Smooth muscle cell (in vitro differentiated cells): ENCODE measurements around the gene CARD16. TPM values are rescaled to one million over a fixed set of nuclear protein-coding genes. Genes with fewer than 3 reads are reported as not detected.
"Not testable (repeated sequence)": the region's sequence is repeated elsewhere in the genome, so short reads cannot be mapped to it uniquely, and the experiment has no call there.

ENCODE experiments used
- DNase-seq: peaks from one replicate; lab custom pipeline; 2025; ENCODE audit not compliant: unreplicated experiment; lab: John Stamatoyannopoulos, UW
- H2AFZ ChIP-seq: fragments of 200-600 bp; sonication (generic); 2 replicates; pipeline ENCODE4 v1.6.0; 2016; ENCODE audit warnings: antibody characterized with exemption, low read depth, mild to moderate bottlenecking
- H3F3A ChIP-seq: fragments of 200-600 bp; sonication (generic); 2 replicates; pipeline ENCODE4 v1.6.0; 2017; ENCODE audit warnings: antibody characterized with exemption, low read depth
- H3K27ac ChIP-seq: fragments of 200-600 bp; sonication (generic); 2 replicates; pipeline ENCODE4 v1.5.1; 2016; ENCODE audit warnings: low read depth, mild to moderate bottlenecking
- H3K27me3 ChIP-seq: fragments of 200-600 bp; sonication (generic); 2 replicates; pipeline ENCODE4 v1.6.1; 2016; ENCODE audit warnings: low read depth, mild to moderate bottlenecking
- H3K36me3 ChIP-seq: fragments of 200-600 bp; sonication (generic); 2 replicates; pipeline ENCODE4 v1.5.1; 2016; ENCODE audit warnings: low read depth
- H3K4me1 ChIP-seq: fragments of 200-600 bp; sonication (generic); 2 replicates; pipeline ENCODE4 v1.5.1; 2016; ENCODE audit warnings: low read depth
- H3K4me2 ChIP-seq: fragments of 200-600 bp; sonication (generic); 2 replicates; pipeline ENCODE4 v1.6.0; 2016; ENCODE audit warnings: mild to moderate bottlenecking
- H3K4me3 ChIP-seq: fragments of 200-600 bp; sonication (generic); 2 replicates; pipeline ENCODE4 v1.5.1; 2016; ENCODE audit warnings: mild to moderate bottlenecking
- H3K79me2 ChIP-seq: fragments of 200-600 bp; sonication (generic); 2 replicates; pipeline ENCODE4 v1.6.0; 2016; ENCODE audit warnings: low read depth, mild to moderate bottlenecking
- H3K9ac ChIP-seq: fragments of 200-600 bp; sonication (generic); 2 replicates; pipeline ENCODE4 v1.6.0; 2016; ENCODE audit warnings: low read depth
- H3K9me3 ChIP-seq: fragments of 200-600 bp; sonication (generic); replicated peaks from 2 replicates; pipeline ENCODE4 v1.5.1; 2016; ENCODE audit warnings: low read depth
- H4K20me1 ChIP-seq: fragments of 200-600 bp; sonication (generic); 2 replicates; pipeline ENCODE4 v1.6.0; 2016; ENCODE audit warnings: low read depth
- WGBS: methylation state at CpG from one replicate; pipeline ENCODE4 v1.1.7; 2016; ENCODE audit warnings: low lambda C conversion rate; 5-methylcytosine and 5-hydroxymethylcytosine counted together
- polyA plus RNA-seq: library from polyadenylated mRNA; unstranded; fragments of >200 nt; fragmentation: Nextera tagmentation; extraction: Ambion mirVana; gene quantifications from 2 replicates; pipeline ENCODE4 v1.2.1, GENCODE V29; 2016
- total RNA-seq: library from RNA; depleted of rRNA; stranded (reverse); fragments of >200 nt; gene quantifications from 2 replicates; pipeline ENCODE4 v1.2.3, GENCODE V29; 2014
- TF ChIP-seq, protein P1 (sequence below): fragments of 200-600 bp; sonication (generic); IDR thresholded peaks from 2 replicates; pipeline ENCODE4 v1.5.1; 2017; ENCODE audit warnings: borderline replicate concordance, mild to moderate bottlenecking, antibody characterized with exemption; ENCODE audit not compliant: insufficient read depth, poor library complexity, severe bottlenecking

Gene CARD16
- total and polyA plus RNA-seq, 2 experiments from 2014 or later: 3.7 to 5.5 TPM

GRCh38 chr11:105078283-105078682 is 33.1 kb upstream of the CARD16 start:
- no peaks in the 10 kb centered on the region for H3K27me3 ChIP-seq
- H3K36me3 ChIP-seq: no peaks in the 10 kb centered on the region
- H3K4me2 ChIP-seq: no peak overlapping the region
- no peak for DNase-seq
- H3K27ac ChIP-seq: no peak overlapping the region
- H3K9ac ChIP-seq: no peak overlapping the region
- H3K79me2 ChIP-seq: no peaks in the 10 kb centered on the region
- H3K9me3 ChIP-seq: no peaks in the 10 kb centered on the region
- H3K4me3 ChIP-seq: no peak overlapping the region
- no peaks in the 10 kb centered on the region for H4K20me1 ChIP-seq
- TF ChIP-seq, protein P1, sequence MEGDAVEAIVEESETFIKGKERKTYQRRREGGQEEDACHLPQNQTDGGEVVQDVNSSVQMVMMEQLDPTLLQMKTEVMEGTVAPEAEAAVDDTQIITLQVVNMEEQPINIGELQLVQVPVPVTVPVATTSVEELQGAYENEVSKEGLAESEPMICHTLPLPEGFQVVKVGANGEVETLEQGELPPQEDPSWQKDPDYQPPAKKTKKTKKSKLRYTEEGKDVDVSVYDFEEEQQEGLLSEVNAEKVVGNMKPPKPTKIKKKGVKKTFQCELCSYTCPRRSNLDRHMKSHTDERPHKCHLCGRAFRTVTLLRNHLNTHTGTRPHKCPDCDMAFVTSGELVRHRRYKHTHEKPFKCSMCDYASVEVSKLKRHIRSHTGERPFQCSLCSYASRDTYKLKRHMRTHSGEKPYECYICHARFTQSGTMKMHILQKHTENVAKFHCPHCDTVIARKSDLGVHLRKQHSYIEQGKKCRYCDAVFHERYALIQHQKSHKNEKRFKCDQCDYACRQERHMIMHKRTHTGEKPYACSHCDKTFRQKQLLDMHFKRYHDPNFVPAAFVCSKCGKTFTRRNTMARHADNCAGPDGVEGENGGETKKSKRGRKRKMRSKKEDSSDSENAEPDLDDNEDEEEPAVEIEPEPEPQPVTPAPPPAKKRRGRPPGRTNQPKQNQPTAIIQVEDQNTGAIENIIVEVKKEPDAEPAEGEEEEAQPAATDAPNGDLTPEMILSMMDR: no peak
- WGBS: 86% methylated on average over 3 of the region's 3 CpGs
- no peak overlapping the region for H2AFZ ChIP-seq
- H3K4me1 ChIP-seq: no peaks in the 10 kb centered on the region
- H3F3A ChIP-seq: no peaks in the 10 kb centered on the region

- not testable (repeated sequence) for H2AFZ ChIP-seq, H3F3A ChIP-seq
- 90% methylated on average over 4 of the region's 4 CpGs for WGBS
Measured at GRCh38 chr11:105077141-105077790, 32.1 kb upstream of the CARD16 start.

DNA sequence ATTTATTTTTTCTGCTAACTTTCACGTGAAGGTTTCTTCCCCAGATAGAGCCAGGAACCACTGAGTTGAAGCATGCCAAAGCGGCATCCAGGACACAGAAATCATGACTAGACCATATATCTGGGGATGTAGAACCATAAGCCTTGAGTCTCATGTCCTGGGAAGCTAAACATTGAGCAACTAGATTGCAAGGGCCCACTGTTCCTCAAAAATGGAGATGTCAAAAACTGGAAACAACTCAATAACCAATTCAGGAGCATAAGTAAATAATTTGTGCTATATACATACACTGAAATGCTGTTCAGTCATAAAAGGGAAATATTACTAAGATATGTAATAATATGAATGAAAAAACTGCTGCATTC is 29.0 kb upstream of the CARD16 start:
- TF ChIP-seq, protein P1: no peak

More at GRCh38 chr11:105077141-105077790, 32.1 kb upstream of the CARD16 start:
- not testable (repeated sequence) for H3K4me2 ChIP-seq, H4K20me1 ChIP-seq, H3K9me3 ChIP-seq, H3K27ac ChIP-seq, H3K27me3 ChIP-seq, H3K79me2 ChIP-seq, H3K36me3 ChIP-seq, H3K9ac ChIP-seq, DNase-seq, H3K4me1 ChIP-seq, H3K4me3 ChIP-seq

DNA sequence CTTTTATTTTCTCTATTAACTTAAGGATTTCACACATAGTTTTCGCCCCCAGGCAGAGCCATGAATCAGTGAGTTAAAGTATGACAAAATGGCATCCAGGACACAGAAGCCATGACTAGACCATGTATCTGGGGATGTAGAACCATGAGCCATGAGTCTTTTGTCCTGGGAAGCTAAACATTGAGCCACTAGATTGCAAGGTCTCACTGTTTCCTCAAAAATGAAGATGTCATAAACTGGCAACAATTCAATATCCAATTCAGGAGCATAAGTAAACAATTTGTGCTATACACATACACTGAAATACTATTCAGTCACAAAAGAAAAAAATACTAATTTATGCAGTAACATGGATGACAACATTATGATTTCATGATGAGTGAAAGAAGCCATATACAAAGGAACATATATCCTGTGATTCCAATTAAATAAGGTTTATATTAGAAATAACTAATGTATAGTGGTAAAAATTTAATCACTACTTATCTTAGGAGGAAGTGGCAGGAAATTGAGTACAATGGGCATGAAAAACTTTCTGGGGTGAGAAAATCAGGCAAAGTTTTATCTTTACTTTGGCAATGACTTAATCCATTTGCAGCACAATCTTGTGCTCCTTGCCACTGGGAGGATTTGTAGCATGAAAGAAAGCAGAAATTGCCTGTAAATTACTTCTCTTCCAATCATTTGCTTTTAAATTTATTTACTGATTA is 28.5 kb upstream of the CARD16 start:
- Histone ChIP-seq H3K4me3 (no peak overlapping the region), H3K4me2 (no peak overlapping the region), H3K9ac (no peak overlapping the region), H3K79me2 (no peaks in the 10 kb centered on the region), H2AFZ (no peak overlapping the region), H3K36me3 (no peaks in the 10 kb centered on the region), H3K9me3 (no peaks in the 10 kb centered on the region), H3K4me1 (no peaks in the 10 kb centered on the region), H3K27ac (no peak overlapping the region), H4K20me1 (no peaks in the 10 kb centered on the region), H3F3A (no peaks in the 10 kb centered on the region), H3K27me3 (no peaks in the 10 kb centered on the region)
- WGBS: 90% methylated on average over 1 of the region's 1 CpG
- TF ChIP-seq, protein P1: no peak
- no peak for DNase-seq

More for the DNA sequence above, 29.0 kb upstream of the CARD16 start:
- H3K79me2 ChIP-seq: no peaks in the 10 kb centered on the region
- H3K27me3 ChIP-seq: no peaks in the 10 kb centered on the region
- no peaks in the 10 kb centered on the region for H3K9me3 ChIP-seq
- H3K27ac ChIP-seq: no peak overlapping the region
- DNase-seq: no peak
- WGBS: 98% methylated on average over 2 of the region's 2 CpGs
- no peak overlapping the region for H2AFZ ChIP-seq
- H4K20me1 ChIP-seq: no peaks in the 10 kb centered on the region
- no peaks in the 10 kb centered on the region for H3K4me1 ChIP-seq
- no peak overlapping the region for H3K4me3 ChIP-seq
- H3K4me2 ChIP-seq: no peak overlapping the region
- H3K9ac ChIP-seq: no peak overlapping the region
- H3K36me3 ChIP-seq: no peaks in the 10 kb centered on the region
- H3F3A ChIP-seq: no peaks in the 10 kb centered on the region

- H3K9ac ChIP-seq, H3K36me3 ChIP-seq, H3K9me3 ChIP-seq, H3K4me1 ChIP-seq, H3K4me2 ChIP-seq, H2AFZ ChIP-seq, H4K20me1 ChIP-seq, H3K27ac ChIP-seq, H3K4me3 ChIP-seq, H3F3A ChIP-seq, DNase-seq, H3K27me3 ChIP-seq, H3K79me2 ChIP-seq: not testable (repeated sequence)
- WGBS: 78% methylated on average over 2 of the region's 2 CpGs
Measured at GRCh38 chr11:105072080-105072479, 26.9 kb upstream of the CARD16 start.
